H1 (cell line): ENCODE results near the gene CELF2. TPM values are rescaled to one million over a fixed set of nuclear protein-coding genes. Genes with fewer than 3 reads are reported as not detected.

ENCODE experiments used
- CTCF ChIA-PET: fragments of 300-600 bp; sonication (Branson Sonifier 250); formaldehyde crosslinking; loops from one replicate; lab custom pipeline; 2021; ENCODE audit not compliant: partially characterized antibody; lab: Charles Lee
- POLR2A ChIA-PET: fragments of 300-600 bp; sonication (Branson Sonifier 250); formaldehyde crosslinking; loops from one replicate; lab custom pipeline; 2021; ENCODE audit warnings: inconsistent platforms; ENCODE audit not compliant: partially characterized antibody; lab: Charles Lee
- DNase-seq, 2 experiments: peaks; one replicate each; pipeline versions ENCODE4 v3.0.0 to v3.0.0-alpha.2; 2010 to 2022; ENCODE audit warnings: low spot score in 2 of 2, low read depth in 1 of 2, mixed read lengths in 1 of 2
- FAIRE-seq: peaks from 2 replicates; lab custom pipeline; 2011; peaks lifted over from hg19 to GRCh38; lab: Jason Lieb, UNC
- H2AFZ ChIP-seq: 2 replicates; pipeline ENCODE4 v1.8.1; 2012; ENCODE audit warnings: low read length, inconsistent platforms
- H2AK5ac ChIP-seq: 2 replicates; pipeline ENCODE4 v1.6.1; 2013; ENCODE audit warnings: low read depth, low read length
- H2BK120ac ChIP-seq: replicated peaks from 2 replicates; pipeline ENCODE3; 2013; ENCODE audit warnings: low read depth, low read length, inconsistent platforms
- H2BK12ac ChIP-seq: 2 replicates; pipeline ENCODE4 v1.6.1; 2013; ENCODE audit warnings: low read depth, low read length
- H2BK15ac ChIP-seq: 2 replicates; pipeline ENCODE4 v1.6.1; 2013; ENCODE audit warnings: low read length
- H2BK20ac ChIP-seq: 2 replicates; pipeline ENCODE4 v1.6.1; 2013; ENCODE audit warnings: low read length
- H2BK5ac ChIP-seq: 2 replicates; pipeline ENCODE4 v1.6.1; 2013; ENCODE audit warnings: low read depth, low read length
- H3K14ac ChIP-seq: 2 replicates; pipeline ENCODE4 v1.6.1; 2013; ENCODE audit warnings: inconsistent platforms; ENCODE audit not compliant: insufficient read length
- H3K18ac ChIP-seq: 2 replicates; pipeline ENCODE4 v1.6.1; 2013; ENCODE audit warnings: low read length; ENCODE audit errors: extremely low read depth
- H3K23ac ChIP-seq: 2 replicates; pipeline ENCODE4 v1.6.1; 2013; ENCODE audit warnings: inconsistent platforms; ENCODE audit not compliant: insufficient read length
- H3K23me2 ChIP-seq: 2 replicates; pipeline ENCODE4 v1.6.1; 2013; ENCODE audit warnings: low read depth, low read length
- H3K27ac ChIP-seq: 2 replicates; pipeline ENCODE4 v1.6.1; 2011; ENCODE audit warnings: low read depth, low read length, inconsistent platforms
- H3K27me3 ChIP-seq, 4 experiments: replicated peaks in 1 of 4; 1 replicate in 1 of 4; 2 replicates in 3 of 4; pipeline versions ENCODE4 v1.6.1 to v1.8.1; 2011 to 2013; ENCODE audit warnings: low read length in 3 of 4, mild to moderate bottlenecking in 3 of 4, inconsistent platforms in 2 of 4, mixed read lengths in 2 of 4, moderate library complexity in 1 of 4; ENCODE audit not compliant: control insufficient read depth in 3 of 4, insufficient read depth in 3 of 4; ENCODE audit errors: extremely low read depth in 1 of 4
- H3K36me3 ChIP-seq, 4 experiments: 2 replicates each; pipeline versions ENCODE4 v1.6.1 to v1.8.1; 2011 to 2013; ENCODE audit warnings: mild to moderate bottlenecking in 4 of 4, low read length in 3 of 4, moderate library complexity in 2 of 4, control low read depth in 1 of 4, inconsistent platforms in 1 of 4; ENCODE audit not compliant: insufficient read depth in 4 of 4, control insufficient read depth in 2 of 4
- H3K4ac ChIP-seq: replicated peaks from 2 replicates; pipeline ENCODE3; 2013; ENCODE audit warnings: low read length, low read depth, mixed read lengths, inconsistent platforms; ENCODE audit not compliant: insufficient read length
- H3K4me1 ChIP-seq, 4 experiments: replicated peaks in 1 of 4; 1 replicate in 1 of 4; 2 replicates in 3 of 4; pipeline versions ENCODE4 v1.6.1 to v1.8.1; 2011 to 2013; ENCODE audit warnings: low read length in 3 of 4, inconsistent platforms in 2 of 4, mixed read lengths in 1 of 4; ENCODE audit not compliant: insufficient read depth in 4 of 4, control insufficient read depth in 3 of 4
- H3K4me2 ChIP-seq, 2 experiments: 2 replicates each; pipeline versions ENCODE4 v1.6.1 to v1.8.1; 2011 to 2013; ENCODE audit warnings: low read depth in 2 of 2, low read length in 2 of 2, control low read depth in 1 of 2, inconsistent platforms in 1 of 2, mild to moderate bottlenecking in 1 of 2; ENCODE audit not compliant: insufficient read depth in 1 of 2
- H3K4me3 ChIP-seq, 4 experiments: fragments of 200-600, 300-600 bp in 1 of 4; sonication (generic), shearing (Covaris generic), sonication (Bioruptor Twin) in 1 of 4; 2 replicates each; pipeline versions ENCODE4 v1.5.1 to v1.8.1; 2011 to 2016; ENCODE audit warnings: low read length in 4 of 4, low read depth in 3 of 4, control low read depth in 2 of 4, inconsistent platforms in 2 of 4, mild to moderate bottlenecking in 2 of 4, mixed read lengths in 1 of 4, moderate library complexity in 1 of 4; ENCODE audit not compliant: insufficient read depth in 2 of 4; ENCODE audit errors: extremely low read depth in 1 of 4
- H3K56ac ChIP-seq: replicated peaks from 2 replicates; pipeline ENCODE3; 2013; ENCODE audit warnings: low read depth, mild to moderate bottlenecking, mixed read lengths, low read length, inconsistent platforms; ENCODE audit not compliant: insufficient read length
- H3K79me1 ChIP-seq: 2 replicates; pipeline ENCODE4 v1.6.1; 2013; ENCODE audit warnings: low read depth, low read length, control low read depth
- H3K79me2 ChIP-seq, 2 experiments: 2 replicates each; pipeline versions ENCODE4 v1.6.1 to v1.8.1; 2012 to 2013; ENCODE audit warnings: low read length in 2 of 2, mild to moderate bottlenecking in 2 of 2, inconsistent platforms in 1 of 2; ENCODE audit not compliant: insufficient read depth in 2 of 2, control insufficient read depth in 1 of 2
- H3K9ac ChIP-seq, 4 experiments: replicated peaks in 1 of 4; 1 replicate in 1 of 4; 2 replicates in 3 of 4; pipeline versions ENCODE4 v1.6.1 to v1.8.1; 2011 to 2013; ENCODE audit warnings: low read depth in 3 of 4, low read length in 3 of 4, control low read depth in 2 of 4, mild to moderate bottlenecking in 2 of 4, moderate library complexity in 2 of 4, inconsistent platforms in 1 of 4; ENCODE audit errors: extremely low read depth in 1 of 4
- H3K9me3 ChIP-seq, 2 experiments: 2 replicates each; pipeline versions ENCODE4 v1.6.1 to v1.8.1; 2012 to 2013; ENCODE audit warnings: mild to moderate bottlenecking in 2 of 2, moderate library complexity in 2 of 2, control low read depth in 1 of 2, inconsistent platforms in 1 of 2, low read depth in 1 of 2, low read length in 1 of 2, mixed read lengths in 1 of 2; ENCODE audit not compliant: insufficient read depth in 2 of 2
- H4K20me1 ChIP-seq, 2 experiments: replicated peaks in 1 of 2; 2 replicates each; pipeline versions ENCODE3 to v1.8.1; 2011 to 2013; ENCODE audit warnings: inconsistent platforms in 2 of 2, low read length in 2 of 2, mild to moderate bottlenecking in 1 of 2; ENCODE audit not compliant: insufficient read depth in 2 of 2, control insufficient read depth in 1 of 2
- H4K5ac ChIP-seq: 2 replicates; pipeline ENCODE4 v1.6.1; 2013; ENCODE audit warnings: low read length, low read depth, mixed read lengths, inconsistent platforms; ENCODE audit not compliant: insufficient read length
- H4K8ac ChIP-seq: 2 replicates; pipeline ENCODE4 v1.8.0; 2013; ENCODE audit warnings: mild to moderate bottlenecking, moderate library complexity, low read length, inconsistent platforms; ENCODE audit not compliant: insufficient read depth; ENCODE audit errors: extremely low read depth
- H4K91ac ChIP-seq: replicated peaks from 2 replicates; pipeline ENCODE3; 2013; ENCODE audit warnings: low read length, mixed read lengths, inconsistent platforms; ENCODE audit not compliant: insufficient read length
- ATF3 ChIP-seq: IDR thresholded peaks from 2 replicates; pipeline ENCODE4 v1.6.1; 2011; ENCODE audit warnings: low read depth, mild to moderate bottlenecking, low read length; ENCODE audit not compliant: insufficient read depth
- CBX5 ChIP-seq: fragments of 300-800, 300-1000 bp; sonication (generic); IDR thresholded peaks from 2 replicates; pipeline ENCODE4 v1.7.1; 2016; ENCODE audit warnings: antibody characterized with exemption, low read length, low read depth
- CHD1 ChIP-seq: IDR thresholded peaks from 2 replicates; pipeline ENCODE4 v1.6.1; 2012; ENCODE audit warnings: low read depth, low read length, improper control_type of control experiment
- EZH2 ChIP-seq: fragments of 200-600 bp; sonication (generic); IDR thresholded peaks from 2 replicates; pipeline ENCODE4 v1.7.1; 2012; ENCODE audit warnings: low read depth, mild to moderate bottlenecking, moderate library complexity, low read length, inconsistent platforms; ENCODE audit not compliant: severe bottlenecking
- HDAC2 ChIP-seq, 2 experiments: fragments of 300-600 bp in 1 of 2; sonication (generic) in 1 of 2; IDR thresholded peaks; 2 replicates each; pipeline ENCODE4 v1.6.1; 2011 to 2012; ENCODE audit warnings: low read depth in 2 of 2, low read length in 2 of 2, mild to moderate bottlenecking in 2 of 2, moderate library complexity in 2 of 2, borderline replicate concordance in 1 of 2, inconsistent platforms in 1 of 2
- KDM4A ChIP-seq: IDR thresholded peaks from one replicate; pipeline ENCODE4 v1.7.1; 2012; ENCODE audit warnings: low read depth, mild to moderate bottlenecking, moderate library complexity, low read length, inconsistent platforms; ENCODE audit not compliant: severe bottlenecking
- PHF8 ChIP-seq: fragments of 200-600 bp; sonication (generic); conservative IDR thresholded peaks from 2 replicates; pipeline ENCODE4 v1.7.1; 2012; ENCODE audit warnings: low read depth, mild to moderate bottlenecking, inconsistent platforms, low read length, moderate library complexity
- SP2 ChIP-seq: IDR thresholded peaks from 2 replicates; pipeline ENCODE4 v1.6.1; 2012; ENCODE audit warnings: mild to moderate bottlenecking, low read length, inconsistent platforms
- TAF7 ChIP-seq: optimal IDR thresholded peaks from 2 replicates; pipeline ENCODE3; 2011; ENCODE audit warnings: low read depth, mild to moderate bottlenecking, inconsistent platforms, low read length, moderate library complexity, borderline replicate concordance
- TCF12 ChIP-seq: IDR thresholded peaks from 2 replicates; pipeline ENCODE4 v1.6.1; 2011; ENCODE audit warnings: low read depth, mild to moderate bottlenecking, low read length
- WGBS, 2 experiments: shearing (Covaris generic) in 1 of 2; methylation state at CpG; one replicate each; pipeline versions ENCODE4 v1.1.6 to v1.1.7; 2013 to 2015; ENCODE audit warnings: low lambda C conversion rate in 2 of 2, mixed read lengths in 2 of 2, inconsistent platforms in 1 of 2, low coverage in 1 of 2, missing lambda C conversion rate in 1 of 2; ENCODE audit not compliant: insufficient replicate concordance in 2 of 2, insufficient coverage in 1 of 2, insufficient read length in 1 of 2; ENCODE audit errors: extremely low coverage in 1 of 2, missing lambda C conversion rate in 1 of 2; 5-methylcytosine and 5-hydroxymethylcytosine counted together
- polyA plus RNA-seq, 7 experiments: library from polyadenylated mRNA; depleted of rRNA in 3 of 7; stranded (reverse) in 5 of 7; unstranded in 2 of 7; fragments of >200 nt in 5 of 7; fragments of 200-250 nt in 2 of 7; gene quantifications; 1 replicate in 5 of 7; 2 replicates in 1 of 7; 4 replicates in 1 of 7; pipeline versions ENCODE4 v1.2.1 to v1.2.3, GENCODE V29; 2011 to 2013; ENCODE audit warnings: missing spikeins in 2 of 7, mixed read lengths in 2 of 7
- total RNA-seq: library from RNA; stranded (reverse); fragmentation: NEBNext Ultra II Directional; extraction: Animal tissue kit (Norgen Biotek cat#: 25700); gene quantifications from 2 replicates; pipeline ENCODE4 v1.2.1, GENCODE V29; 2021

CELF2 gene
- total and polyA plus RNA-seq, 2 of the 8 experiments (the other 6 are each of a cell fraction or from before 2014, with no cell fraction given): 18.3 to 22.7 TPM

- Histone ChIP-seq H2BK120ac (no peak overlapping the region), H4K20me1 (no peaks in the 10 kb centered on the region), H2BK15ac (no peak overlapping the region), H3K14ac (no peak overlapping the region), H3K9ac (no peak overlapping the region), H3K4me3 (no peak overlapping the region), H3K18ac (no peak overlapping the region), H3K36me3 (no peaks in the 10 kb centered on the region), H3K56ac (no peak overlapping the region), H3K4me2 (peak overlapping the region in 1 of 2 experiments; percentile 2; a peak in 2 of 4 replicates), H2BK20ac (no peak overlapping the region), H3K27me3 (no peaks in the 10 kb centered on the region), H4K91ac (no peak overlapping the region), H2BK5ac (no peak overlapping the region), H3K23me2 (no peaks in the 10 kb centered on the region; the same call in 1 of the 2 replicates), H2AK5ac (no peak overlapping the region), H3K23ac (no peak overlapping the region), H3K4ac (peak overlapping the region; percentile 18), H3K9me3 (no peaks in the 10 kb centered on the region), H3K79me1 (peaks cover 4% of the 10 kb centered on the region; the same call in 1 of the 2 replicates), H3K4me1 (peaks cover 9 to 20% (median 15%) of the 10 kb centered on the region in 4 experiments), H3K27ac (no peak overlapping the region), H3K79me2 (0 out of 4 replicates have a peak, but pooled peaks cover 0 to 2% of the 10 kb centered on the region in 2 experiments), H2AFZ (no peak overlapping the region), H2BK12ac (no peak overlapping the region), H4K8ac (no peak overlapping the region), H4K5ac (no peak overlapping the region)
- DNase-seq (no peak), FAIRE-seq (no peak)
- WGBS, 2 experiments: 84% methylated on average over 10 of the region's 10 CpGs; no CpG with 5 or more reads in 1 of the 2 experiments
- ChIA-PET CTCF (interaction anchor here (1.9 to 5.6 kb wide), 2 partner anchors 11 to 16 kb away, joined by 4 to 20 read pairs; no protein-coding TSS in a partner anchor), POLR2A (interaction anchor here (1.7 to 2.1 kb wide), 2 partner anchors 12 to 59 kb away, joined by 4 read pairs; no protein-coding TSS in a partner anchor)
- TF ChIP-seq CBX5 (no peak), TCF12 (no peak), TAF7 (no peak), CHD1 (no peak), SP2 (no peak), HDAC2 (IDR thresholded peaks at IDR 0.05; ENCODE audit: borderline replicate concordance in 1 of 2, low read depth in 2 of 2, low read length in 2 of 2) (no peak), ATF3 (no peak), PHF8 (no peak), KDM4A (no peak), EZH2 (no peak)
Observed at GRCh38 chr10:11093771-11094736, 76.4 kb downstream of the CELF2 start.
